ENCODE measurements around the gene RCN2. TPM values are rescaled to one million over a fixed set of nuclear protein-coding genes. Genes with fewer than 3 reads are reported as not detected.

The RCN2 gene
- polyA plus RNA-seq, 1 donor: 94.8 TPM

GRCh38 chr15:76973906-76974305 lies 42.4 kb downstream of the RCN2 start:
- no peak for DNase-seq (ENCODE audit: low read depth)

GRCh38 chr15:76974456-76975036 lies 43.0 kb downstream of the RCN2 start:
- DNase-seq (ENCODE audit: low read depth): no peak

GRCh38 chr15:76976141-76976540 lies 44.6 kb downstream of the RCN2 start:
- DNase-seq (ENCODE audit: low read depth): no peak

- DNase-seq (ENCODE audit: low read depth): no peak
Measured at GRCh38 chr15:76976572-76977270, 45.2 kb downstream of the RCN2 start.

- DNase-seq (ENCODE audit: low read depth): no peak
Measured at GRCh38 chr15:76978522-76979330, 47.2 kb downstream of the RCN2 start.

GRCh38 chr15:76979331-76979925 lies 47.9 kb downstream of the RCN2 start:
- no peak for DNase-seq (ENCODE audit: low read depth)

GRCh38 chr15:76979996-76980520 lies 48.5 kb downstream of the RCN2 start:
- DNase-seq (ENCODE audit: low read depth): no peak

GRCh38 chr15:76982356-76982755 lies 50.8 kb downstream of the RCN2 start:
- DNase-seq (ENCODE audit: low read depth): no peak

GRCh38 chr15:76982756-76983155 lies 51.2 kb downstream of the RCN2 start:
- DNase-seq (ENCODE audit: low read depth): no peak

- no peak for DNase-seq (ENCODE audit: low read depth)
Measured at GRCh38 chr15:76983590-76984375, 52.2 kb downstream of the RCN2 start.

- no peak for DNase-seq (ENCODE audit: low read depth)
Measured at GRCh38 chr15:76986743-76987142, 55.2 kb downstream of the RCN2 start.

- DNase-seq (ENCODE audit: low read depth): no peak
Measured at GRCh38 chr15:76987276-76987675, 55.7 kb downstream of the RCN2 start.

GRCh38 chr15:76987896-76988860 lies 56.6 kb downstream of the RCN2 start:
- DNase-seq (ENCODE audit: low read depth): no peak

- no peak for DNase-seq (ENCODE audit: low read depth)
Measured at GRCh38 chr15:76988867-76989780, 57.6 kb downstream of the RCN2 start.

- DNase-seq (ENCODE audit: low read depth): no peak
Measured at GRCh38 chr15:76991048-76991447, 59.5 kb downstream of the RCN2 start.

GRCh38 chr15:76991741-76992645 lies 60.4 kb downstream of the RCN2 start:
- DNase-seq (ENCODE audit: low read depth): no peak

- DNase-seq (ENCODE audit: low read depth): no peak
Measured at GRCh38 chr15:76993114-76993725, 61.7 kb downstream of the RCN2 start.

- DNase-seq (ENCODE audit: low read depth): no peak
Measured at GRCh38 chr15:76994001-76994400, 62.5 kb downstream of the RCN2 start.

All from forelimb muscle (tissue), 1 donor.